GM18499 (cell line): ENCODE data around the gene UBE2U.
A peak's percentile ranks its signal among the peaks of the same experiment; 100 is the strongest.

Experiments used
- ATAC-seq: cut with Tn5 transposase; IDR thresholded peaks from one replicate; pipeline ENCODE4 v1.9.1; 2021; ENCODE audit warnings: moderate number of reproducible peaks; ENCODE audit not compliant: insufficient read depth, unreplicated experiment

The UBE2U gene

GRCh38 chr1:64203420-64203819 lies at the start of gene UBE2U:
TSS of gene UBE2U (plus strand) at chr1:64203623. CDS start at chr1:64204051, 428 bp downstream.
- no peak for ATAC-seq

DNA sequence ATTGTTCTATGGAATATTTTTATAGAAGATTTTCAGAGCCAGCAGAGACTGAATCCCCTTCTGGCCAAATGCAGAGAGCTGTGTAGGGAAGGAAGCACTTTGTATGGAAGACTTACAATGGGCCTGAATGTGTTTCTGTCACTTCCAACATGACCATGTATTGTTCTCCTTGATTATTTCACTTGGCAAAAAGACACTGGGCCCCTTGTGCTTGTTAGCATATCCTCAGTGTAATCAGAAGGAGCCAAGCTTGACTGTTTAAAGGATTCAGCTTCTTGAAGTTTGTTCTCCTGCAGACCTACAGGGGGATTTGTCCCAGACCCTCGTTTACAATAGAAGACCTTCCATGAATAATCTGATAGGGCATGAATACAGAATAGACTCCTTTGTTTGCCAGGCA lies 48.1 kb upstream of the UBE2U start:
- ATAC-seq = no peak

DNA sequence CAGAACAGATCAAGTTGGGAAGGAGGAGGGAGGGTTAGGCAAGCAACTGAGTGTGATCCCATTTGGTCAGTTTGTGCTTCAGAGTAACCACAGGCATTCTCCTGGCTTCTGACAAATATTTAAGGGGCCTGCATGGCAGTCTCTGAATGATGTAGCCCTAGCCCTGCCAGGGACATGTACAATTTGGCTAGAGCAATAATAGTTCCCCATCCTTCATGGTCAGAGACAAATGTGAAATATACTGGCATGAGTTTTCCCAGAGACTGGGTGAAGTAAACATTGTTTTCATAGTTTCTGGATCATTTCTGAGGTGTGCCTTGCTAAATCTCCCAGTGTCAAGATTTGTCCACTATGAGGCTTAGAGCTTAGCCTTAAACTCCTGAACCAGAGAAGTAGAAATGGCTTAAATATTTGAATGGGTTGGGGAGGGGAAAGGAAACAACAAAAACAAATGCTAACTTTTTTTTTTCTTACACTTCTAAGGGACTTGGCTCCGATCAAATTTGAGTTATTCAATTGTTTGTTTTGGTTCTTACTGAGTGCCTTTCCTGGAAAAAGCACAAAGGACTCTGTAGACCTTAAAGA lies 42.0 kb upstream of the UBE2U start:
- ATAC-seq = no peak

- ATAC-seq = no peak
Observed at GRCh38 chr1:64162151-64162550, 41.3 kb upstream of the UBE2U start.

DNA sequence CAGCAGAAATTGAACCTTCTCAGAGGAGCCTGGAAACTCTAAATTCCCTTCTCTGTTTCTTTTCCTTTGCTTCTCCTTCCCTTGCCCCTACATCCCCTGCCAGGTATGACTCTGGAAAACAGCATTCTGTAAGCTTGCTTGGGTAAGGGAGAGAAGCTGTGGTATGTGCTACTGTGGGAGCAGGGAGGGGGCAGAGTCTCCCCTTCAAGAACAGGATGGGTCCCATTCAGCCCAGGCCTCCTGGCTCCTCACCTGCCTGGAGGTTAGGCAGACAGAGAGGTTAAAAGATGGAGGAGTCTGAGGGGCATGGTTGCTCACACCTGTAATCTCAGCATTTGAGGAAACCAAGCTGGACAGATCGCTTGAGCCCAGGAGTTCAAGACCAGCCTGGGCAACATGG lies 40.6 kb upstream of the UBE2U start:
- ATAC-seq = no peak

DNA sequence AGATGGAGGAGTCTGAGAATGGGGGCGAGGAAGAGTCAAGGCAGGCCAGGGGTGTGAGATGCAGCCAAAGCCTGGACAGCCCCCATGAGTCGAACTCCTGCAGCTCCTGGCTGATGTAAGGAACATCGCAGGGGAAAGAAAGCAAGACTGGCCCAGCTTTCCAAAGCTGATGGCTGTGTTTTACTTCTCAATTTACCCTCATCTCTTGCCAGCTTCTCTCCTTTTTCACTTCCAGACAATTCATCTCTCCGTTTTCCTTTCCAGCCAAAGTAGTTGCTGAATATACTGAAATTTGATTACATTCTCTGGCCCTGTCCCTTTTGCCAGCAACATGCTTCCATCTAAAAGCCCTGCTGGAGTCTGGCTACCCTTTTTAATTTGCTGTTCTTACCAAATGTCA lies 40.0 kb upstream of the UBE2U start:
- no peak for ATAC-seq

- no peak for ATAC-seq
Observed at GRCh38 chr1:64163970-64164369, 39.5 kb upstream of the UBE2U start.

GRCh38 chr1:64166629-64167028 lies 36.8 kb upstream of the UBE2U start:
- no peak for ATAC-seq

DNA sequence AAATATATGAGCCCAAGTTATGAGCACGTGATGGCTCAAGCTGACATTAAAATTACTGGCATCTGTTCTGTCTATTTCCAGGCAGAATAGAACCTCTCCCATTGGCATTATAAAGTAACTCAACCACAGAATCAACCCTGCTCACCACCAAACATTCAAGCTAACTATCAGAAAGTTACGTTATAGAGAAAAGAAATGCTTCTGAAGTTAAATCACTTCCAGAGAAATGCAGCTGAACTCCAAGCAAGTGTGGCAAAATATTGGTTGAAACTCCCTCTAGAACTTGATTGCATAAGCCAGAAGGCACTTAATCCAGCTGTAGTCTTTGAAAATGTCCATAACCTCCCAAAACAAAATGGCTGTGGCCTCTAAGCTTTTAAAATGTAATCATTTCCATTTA lies 36.2 kb upstream of the UBE2U start:
- ATAC-seq = no peak

- no peak for ATAC-seq
Observed at GRCh38 chr1:64171246-64171645, 32.2 kb upstream of the UBE2U start.

DNA sequence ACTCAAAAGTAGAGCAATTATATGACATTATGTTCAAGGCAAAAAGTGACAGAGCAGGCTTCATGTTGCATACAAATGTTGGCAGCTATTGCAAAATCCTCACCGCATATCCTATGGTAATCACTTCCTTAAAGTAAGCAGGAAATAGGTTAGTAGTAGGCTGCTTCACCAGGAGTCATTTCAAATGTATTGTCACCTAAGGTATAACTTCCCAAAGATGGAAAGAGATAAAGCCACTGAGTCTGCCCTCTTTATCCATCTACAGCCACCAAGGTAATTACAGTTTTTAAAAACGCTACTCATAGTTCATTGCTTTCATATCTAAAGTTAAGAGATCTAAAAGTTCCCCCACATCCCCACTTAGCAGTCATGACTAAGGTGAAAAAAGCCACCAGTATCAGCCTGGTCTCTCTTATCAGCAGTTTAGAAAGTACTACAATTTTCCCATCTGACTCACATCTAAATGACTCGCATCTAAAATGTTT lies 31.6 kb upstream of the UBE2U start:
- ATAC-seq = peak; percentile 48

GRCh38 chr1:64172458-64172983 lies 30.9 kb upstream of the UBE2U start:
- ATAC-seq = no peak

DNA sequence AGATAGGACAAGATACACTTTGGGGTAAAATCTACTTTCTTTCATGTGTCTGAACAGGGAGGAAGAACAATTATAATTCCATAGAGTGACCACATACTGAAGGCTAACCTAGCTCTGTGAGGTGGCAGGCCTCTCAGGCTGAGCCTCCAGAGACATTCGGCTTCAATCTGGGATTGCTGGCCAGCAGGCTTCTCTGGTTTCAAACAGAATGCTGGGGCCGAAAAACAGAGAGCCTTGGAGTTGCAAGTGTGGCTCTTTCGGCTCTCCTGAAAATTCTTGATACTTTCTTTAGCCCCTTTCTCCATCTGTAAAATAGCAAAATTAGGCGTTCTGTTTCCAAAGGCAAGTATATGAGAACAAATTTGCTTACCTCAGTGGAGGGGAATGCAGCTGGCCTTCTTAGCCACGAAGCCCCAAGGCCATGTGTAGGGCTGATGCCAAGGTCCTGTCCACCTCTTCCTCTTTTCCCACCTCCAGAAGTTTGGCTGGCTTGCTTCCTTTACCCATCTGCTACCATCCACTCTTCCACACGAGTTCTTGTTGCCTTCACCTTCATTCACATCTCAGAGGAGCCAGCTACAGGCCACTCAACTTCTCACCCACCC lies 30.0 kb upstream of the UBE2U start:
- ATAC-seq = no peak

GRCh38 chr1:64175639-64176038 lies 27.8 kb upstream of the UBE2U start:
- ATAC-seq = no peak

GRCh38 chr1:64176659-64177058 lies 26.8 kb upstream of the UBE2U start:
- no peak for ATAC-seq

- no peak for ATAC-seq
Observed at GRCh38 chr1:64179588-64179987, 23.8 kb upstream of the UBE2U start.

DNA sequence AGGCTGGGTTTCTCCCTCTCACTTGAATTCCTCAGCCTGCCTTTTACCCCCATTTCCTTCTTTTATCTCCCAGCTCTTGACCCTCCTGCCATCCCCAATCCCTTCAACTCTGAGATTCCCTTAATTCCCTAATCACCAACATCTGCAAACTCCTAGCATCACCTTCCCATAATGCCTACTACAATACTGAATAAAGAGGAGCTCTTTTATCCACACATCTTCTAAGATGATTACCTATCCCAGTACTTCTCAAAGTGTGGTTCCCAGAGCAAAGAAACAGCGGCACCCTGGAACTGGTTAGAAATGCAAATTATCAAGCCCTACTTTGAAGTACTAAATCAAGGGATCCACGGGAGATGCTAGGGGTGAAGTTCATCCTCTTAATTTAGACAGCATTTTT lies 21.2 kb upstream of the UBE2U start:
- no peak for ATAC-seq

DNA sequence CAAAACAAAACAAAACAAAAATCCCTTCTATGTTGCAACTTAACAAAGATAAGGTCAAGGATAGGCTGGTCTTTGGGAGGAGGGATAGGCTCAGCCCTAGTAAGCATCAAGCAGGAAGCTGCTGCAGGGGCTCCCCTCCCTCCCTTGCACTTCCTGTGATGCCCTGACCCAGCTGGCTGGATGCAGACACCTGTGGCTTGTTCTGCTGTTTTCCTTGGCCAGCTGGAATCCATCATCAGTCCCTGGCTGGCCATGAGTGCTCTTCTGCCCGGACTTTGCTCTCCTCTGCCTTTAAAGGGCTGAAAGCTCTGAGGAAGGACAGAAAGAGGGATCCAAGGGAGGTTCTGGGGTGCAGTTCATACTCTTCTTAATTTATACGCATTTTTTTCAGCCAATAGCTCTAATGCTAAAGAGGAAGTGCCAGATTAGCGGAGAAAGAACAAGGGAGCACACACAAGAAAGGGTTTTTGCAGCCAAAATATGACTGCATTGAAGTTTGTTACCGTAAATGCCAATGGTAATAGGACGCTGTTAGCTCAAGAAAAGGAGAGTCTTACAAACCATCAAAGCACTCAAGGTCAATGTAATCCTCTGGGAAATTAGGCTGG lies 19.9 kb upstream of the UBE2U start:
- no peak for ATAC-seq

DNA sequence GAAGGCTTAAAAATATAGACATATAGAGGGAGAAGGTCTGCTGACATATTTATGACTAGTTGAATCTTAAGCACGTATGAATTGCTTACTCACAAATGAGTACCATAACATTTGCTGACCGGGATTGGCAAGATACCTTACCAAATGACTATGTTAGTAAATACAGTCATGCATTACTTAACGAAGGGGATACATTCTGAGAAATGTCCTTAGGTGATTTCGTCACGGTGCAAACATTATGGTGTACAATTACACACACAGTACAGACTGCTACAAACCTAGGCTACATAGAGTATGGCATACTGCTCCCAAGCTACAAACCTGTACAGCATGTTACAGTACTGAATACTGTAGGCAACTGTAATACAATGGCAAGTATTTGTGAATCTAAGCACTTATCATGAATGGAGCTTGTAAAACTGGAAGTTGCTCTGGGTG lies 19.4 kb upstream of the UBE2U start:
- no peak for ATAC-seq

- ATAC-seq = no peak
Observed at GRCh38 chr1:64186138-64186897, 17.1 kb upstream of the UBE2U start.

DNA sequence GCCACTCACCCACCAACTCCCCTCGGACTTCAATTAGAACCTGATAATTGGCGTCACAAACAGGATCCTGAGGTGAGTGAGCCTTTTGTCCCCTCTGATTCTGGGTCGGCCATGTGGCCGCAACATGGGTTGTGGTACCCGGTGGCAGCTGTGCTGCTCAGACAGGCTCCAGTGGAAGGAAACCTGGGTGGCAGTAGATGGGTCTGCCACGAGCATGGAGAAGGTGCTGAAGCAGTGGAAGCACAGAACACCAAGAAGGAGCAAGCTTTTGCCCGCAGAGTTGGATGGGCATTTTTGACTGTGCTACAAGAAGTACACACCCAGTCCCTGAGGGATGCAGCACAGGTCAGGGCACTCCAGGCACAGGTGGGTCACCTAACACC lies 16.5 kb upstream of the UBE2U start:
- ATAC-seq = no peak
